ENCODE data around the gene AUH.
"Not testable (repeated sequence)": the region's sequence is repeated elsewhere in the genome, so short reads cannot be mapped to it uniquely, and the experiment has no call there.

The AUH gene

GRCh38 chr9:91202736-91203283, 158.9 kb downstream of the AUH start:
- no peak for DNase-seq

GRCh38 chr9:91200692-91201336, 160.9 kb downstream of the AUH start:
- no peak for DNase-seq

- DNase-seq: no peak
These were observed 161.8 kb downstream of the AUH start for GRCh38 chr9:91199739-91200497.

- not testable (repeated sequence) for DNase-seq
These were observed 162.8 kb downstream of the AUH start for GRCh38 chr9:91198881-91199280.

- no peak for DNase-seq
These were observed 163.3 kb downstream of the AUH start for GRCh38 chr9:91198405-91198804.

GRCh38 chr9:91197232-91198181, 164.2 kb downstream of the AUH start:
- DNase-seq: peak; percentile 85

- DNase-seq: no peak
These were observed 165.4 kb downstream of the AUH start for GRCh38 chr9:91196103-91196950.

GRCh38 chr9:91195372-91196012, 166.2 kb downstream of the AUH start:
- DNase-seq: no peak

GRCh38 chr9:91193658-91194391, 167.9 kb downstream of the AUH start:
- peak; percentile 69 for DNase-seq

GRCh38 chr9:91193087-91193657, 168.5 kb downstream of the AUH start:
- peak; percentile 91 for DNase-seq

GRCh38 chr9:91192381-91193086, 169.2 kb downstream of the AUH start:
- DNase-seq: no peak

- DNase-seq: no peak
These were observed 170.0 kb downstream of the AUH start for GRCh38 chr9:91191411-91192380.

- no peak for DNase-seq
These were observed 171.7 kb downstream of the AUH start for GRCh38 chr9:91190062-91190461.

- DNase-seq: no peak
These were observed 172.8 kb downstream of the AUH start for GRCh38 chr9:91188719-91189590.

- DNase-seq: peak; percentile 49
These were observed 173.8 kb downstream of the AUH start for GRCh38 chr9:91187965-91188344.

- DNase-seq: no peak
These were observed 174.3 kb downstream of the AUH start for GRCh38 chr9:91187311-91187964.

- DNase-seq: no peak
These were observed 175.0 kb downstream of the AUH start for GRCh38 chr9:91186632-91187108.

Measured in NCI-H226 (cell line).